ACHN (cell line): ENCODE results near the gene SPATA3.

Source experiments
- DNase-seq: peaks from one replicate; pipeline ENCODE4 v3.0.0-alpha.2; 2015
- in situ Hi-C: cut with HindIII; loops from 2 replicates; pipeline ENCODE4 v1.10.0; 2017; ENCODE audit warnings: low sequenced_read_pairs, low pct_ligation_motif_present, low pct_unique_long_range_greater_than_20kb

SPATA3 gene

GRCh38 chr2:230995821-230996220 is at the start of gene SPATA3:
TSS of gene SPATA3 (plus strand) at chr2:230996121. CDS start at chr2:230996234, 113 bp downstream.
- in situ Hi-C loops, result no loop called here
- no peak for DNase-seq

GRCh38 chr2:230946429-230947234 is 49.3 kb upstream of the SPATA3 start:
- in situ Hi-C loops, result no loop called here
- no peak for DNase-seq

GRCh38 chr2:230947235-230947576 is 48.7 kb upstream of the SPATA3 start:
- in situ Hi-C loops, result no loop called here
- DNase-seq, result no peak

- in situ Hi-C loops, result no loop called here
- DNase-seq, result no peak
Measured at GRCh38 chr2:230947908-230948365, 48.0 kb upstream of the SPATA3 start.

GRCh38 chr2:230949966-230950873 is 45.7 kb upstream of the SPATA3 start:
- in situ Hi-C loops, result no loop called here
- no peak for DNase-seq

- no peak for DNase-seq
- in situ Hi-C loops, result no loop called here
Measured at GRCh38 chr2:230950874-230951339, 45.0 kb upstream of the SPATA3 start.

GRCh38 chr2:230951396-230951795 is 44.5 kb upstream of the SPATA3 start:
- DNase-seq, result no peak
- in situ Hi-C loops, result no loop called here

GRCh38 chr2:230952226-230952956 is 43.5 kb upstream of the SPATA3 start:
- in situ Hi-C loops, result no loop called here
- no peak for DNase-seq

- in situ Hi-C loops, result no loop called here
- DNase-seq, result peak; percentile 48
Measured at GRCh38 chr2:230953845-230954244, 42.1 kb upstream of the SPATA3 start.

- in situ Hi-C loops, result no loop called here
- no peak for DNase-seq
Measured at GRCh38 chr2:230954746-230955145, 41.2 kb upstream of the SPATA3 start.

- no peak for DNase-seq
- in situ Hi-C loops, result no loop called here
Measured at GRCh38 chr2:230955163-230955737, 40.7 kb upstream of the SPATA3 start.

GRCh38 chr2:230956827-230957755 is 38.8 kb upstream of the SPATA3 start:
- DNase-seq, result peak; percentile 77
- in situ Hi-C loops, result no loop called here

- no peak for DNase-seq
- in situ Hi-C loops, result no loop called here
Measured at GRCh38 chr2:230957756-230958391, 38.0 kb upstream of the SPATA3 start.

- no peak for DNase-seq
- in situ Hi-C loops, result no loop called here
Measured at GRCh38 chr2:230958820-230959756, 36.8 kb upstream of the SPATA3 start.

GRCh38 chr2:230960026-230960425 is 35.9 kb upstream of the SPATA3 start:
- in situ Hi-C loops, result no loop called here
- DNase-seq, result no peak

GRCh38 chr2:230961091-230961491 is 34.8 kb upstream of the SPATA3 start:
- in situ Hi-C loops, result no loop called here
- no peak for DNase-seq
